GM21825 (cell line): ENCODE results near the gene P3H2.

Source experiments
- ATAC-seq: cut with Tn5 transposase; IDR thresholded peaks from one replicate; pipeline ENCODE4 v1.9.1; 2021; ENCODE audit warnings: mild to moderate bottlenecking, moderate library complexity; ENCODE audit not compliant: unreplicated experiment

Gene P3H2

GRCh38 chr3:190018460-190018859 lies 102.2 kb downstream of the P3H2 start:
- ATAC-seq, result no peak

- no peak for ATAC-seq
Observed at GRCh38 chr3:190017521-190018288, 103.0 kb downstream of the P3H2 start.

GRCh38 chr3:190016966-190017365 lies 103.7 kb downstream of the P3H2 start:
- no peak for ATAC-seq

- no peak for ATAC-seq
Observed at GRCh38 chr3:190014940-190015339, 105.8 kb downstream of the P3H2 start.

- no peak for ATAC-seq
Observed at GRCh38 chr3:190013943-190014924, 106.5 kb downstream of the P3H2 start.

GRCh38 chr3:190012784-190013183 lies 107.9 kb downstream of the P3H2 start:
- no peak for ATAC-seq

DNA sequence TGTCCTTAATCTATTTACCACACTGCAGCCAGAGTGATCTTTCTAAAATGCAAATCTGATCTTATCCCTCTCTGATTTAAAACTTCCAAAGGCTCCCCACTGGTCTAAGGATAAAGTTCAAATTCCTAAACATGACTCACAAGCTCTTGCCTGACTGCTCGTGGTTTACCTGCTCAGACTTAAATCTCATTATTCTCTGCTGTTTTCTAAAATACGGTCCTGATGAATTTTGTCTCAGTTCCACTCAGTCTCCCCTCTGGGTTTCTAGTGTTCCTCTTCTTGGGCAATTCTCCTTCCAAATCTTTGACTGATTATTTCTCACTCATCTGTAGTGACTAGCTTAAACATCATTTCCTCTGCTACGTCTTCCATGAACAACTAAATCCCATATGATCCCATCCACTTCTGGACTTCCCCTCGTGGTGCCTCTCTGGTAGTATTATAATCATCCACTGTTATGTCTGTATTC lies 108.3 kb downstream of the P3H2 start:
- ATAC-seq, result no peak

DNA sequence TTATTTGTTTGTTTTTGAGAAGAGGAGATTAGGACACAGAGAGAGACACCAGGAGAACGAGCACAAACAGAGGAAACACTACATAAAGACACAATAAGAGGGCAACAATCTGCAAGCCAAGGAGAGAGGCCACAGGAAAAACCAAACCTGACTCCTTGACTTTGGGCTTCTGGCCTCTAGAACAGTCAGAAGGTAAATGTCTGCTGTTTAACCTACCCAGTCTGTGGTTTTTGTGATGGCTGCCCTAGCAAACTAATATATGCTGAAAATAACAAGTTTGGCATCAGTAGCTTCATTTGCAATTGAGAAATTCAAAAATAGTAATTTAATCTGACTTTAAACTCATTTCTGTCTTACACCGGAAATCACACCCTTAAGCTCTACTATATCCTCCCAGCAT lies 110.2 kb downstream of the P3H2 start:
- ATAC-seq, result no peak

DNA sequence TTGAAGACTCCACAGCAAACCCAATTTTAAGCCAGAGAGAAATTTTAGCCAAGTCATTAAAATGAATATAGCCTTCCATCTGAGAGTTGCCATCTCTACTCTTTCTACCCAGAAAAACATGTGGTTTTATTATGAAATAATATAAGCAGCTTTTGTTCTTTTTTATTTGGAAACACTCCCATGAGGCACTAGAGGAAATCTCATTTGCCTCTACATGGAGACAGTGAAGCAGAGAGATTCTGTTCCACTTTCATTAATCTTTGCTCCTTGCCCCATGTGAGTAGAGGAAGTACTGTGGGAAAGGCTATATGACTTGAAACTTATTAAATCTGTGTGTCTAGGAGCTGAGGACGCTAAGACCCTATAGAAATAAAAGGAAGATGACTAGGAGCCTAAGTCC lies 111.1 kb downstream of the P3H2 start:
- no peak for ATAC-seq

GRCh38 chr3:190008432-190008831 lies 112.3 kb downstream of the P3H2 start:
- ATAC-seq, result no peak

DNA sequence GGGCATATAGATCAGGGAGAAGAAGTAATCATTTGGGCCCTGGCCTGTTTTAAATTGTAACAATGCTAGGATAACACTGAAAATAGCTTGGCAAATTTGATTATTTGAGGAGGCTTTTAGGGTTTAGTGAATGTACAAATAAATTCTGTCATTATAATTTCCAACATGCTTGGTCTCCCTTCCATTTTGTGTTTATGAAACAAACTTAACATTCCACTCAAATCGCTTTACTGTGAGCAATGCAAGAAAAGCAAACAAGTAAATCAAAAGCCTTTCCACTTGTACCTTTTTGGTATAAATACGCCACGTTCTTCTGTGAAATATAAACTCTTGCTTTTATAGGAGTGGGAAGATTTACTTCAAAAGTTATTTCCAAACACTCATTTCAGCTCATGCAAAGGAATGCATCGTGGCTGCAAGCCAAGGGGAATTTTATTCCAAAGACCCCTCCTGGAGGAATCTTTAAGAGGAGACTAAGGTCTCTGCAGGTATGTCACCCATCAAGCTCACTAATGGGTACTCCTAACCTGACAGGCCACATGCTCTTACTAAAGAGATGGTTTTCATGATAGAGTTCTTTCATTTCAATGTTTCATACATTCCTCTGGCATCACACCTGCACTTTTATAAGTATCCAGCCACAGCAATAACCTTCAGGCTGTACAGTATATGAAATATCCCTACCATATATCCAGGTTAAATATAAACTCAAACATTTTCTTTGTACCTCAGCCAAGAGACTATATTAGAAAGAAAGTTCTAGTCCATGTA lies 115.2 kb downstream of the P3H2 start:
- ATAC-seq, result no peak

DNA sequence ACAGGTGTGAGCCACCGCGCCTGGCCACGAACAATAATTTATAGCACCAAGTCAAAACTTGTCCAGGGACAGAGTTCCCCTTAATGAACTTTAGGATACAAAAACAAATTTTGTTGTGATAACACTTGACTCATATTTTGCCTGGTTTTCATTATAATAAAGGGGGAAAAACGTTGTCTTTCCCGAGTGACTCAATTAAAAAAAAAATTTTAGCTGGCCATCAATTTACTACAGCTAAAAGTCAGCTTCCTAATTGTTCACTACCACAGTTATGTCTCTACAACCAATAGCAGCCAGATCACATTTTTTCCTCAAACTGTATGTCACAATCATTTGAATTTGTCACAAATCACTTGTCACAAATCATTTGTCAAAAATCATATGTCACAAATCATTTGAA lies 116.0 kb downstream of the P3H2 start:
- no peak for ATAC-seq

GRCh38 chr3:190003681-190004123 lies 117.0 kb downstream of the P3H2 start:
- ATAC-seq, result no peak

- no peak for ATAC-seq
Observed at GRCh38 chr3:190003068-190003467, 117.6 kb downstream of the P3H2 start.

DNA sequence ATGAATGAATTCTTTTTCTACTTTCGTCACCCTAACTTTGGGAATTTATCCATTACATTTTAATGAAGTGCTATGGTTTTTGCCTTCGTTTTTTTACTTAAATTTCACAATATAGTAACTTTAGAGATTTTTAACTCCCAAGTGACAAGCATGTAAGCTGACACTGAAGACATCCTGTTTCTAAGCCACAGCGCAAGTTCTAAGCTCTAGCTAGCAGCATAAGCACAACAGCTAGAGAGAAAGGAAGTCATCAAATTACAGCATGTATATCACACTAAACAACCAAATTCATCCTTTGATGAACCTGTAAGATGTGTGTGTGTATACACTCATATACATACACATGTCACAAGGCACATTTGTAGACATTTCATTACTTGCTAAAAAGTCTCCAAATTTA lies 119.3 kb downstream of the P3H2 start:
- ATAC-seq, result no peak

DNA sequence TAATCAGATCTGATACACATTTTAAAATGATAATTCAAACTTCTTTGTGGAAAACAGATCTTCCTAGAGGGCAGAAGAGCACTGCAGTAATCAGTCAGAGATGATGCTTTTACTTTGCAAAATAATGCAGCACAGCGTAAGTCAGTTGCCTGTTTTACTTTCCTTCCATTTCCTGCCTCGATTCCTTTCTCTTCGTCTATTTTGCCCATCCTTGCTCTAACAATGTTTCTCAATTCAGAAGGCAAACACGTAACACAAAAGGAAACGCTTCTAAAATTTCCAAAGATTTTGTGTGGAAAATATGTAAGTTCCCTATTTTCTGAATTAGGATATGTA lies 119.9 kb downstream of the P3H2 start:
- no peak for ATAC-seq

GRCh38 chr3:190000187-190000860 lies 120.4 kb downstream of the P3H2 start:
- no peak for ATAC-seq

GRCh38 chr3:189999718-190000117 lies 121.0 kb downstream of the P3H2 start:
- no peak for ATAC-seq

GRCh38 chr3:189995129-189995528 lies 125.6 kb downstream of the P3H2 start:
- ATAC-seq, result no peak

GRCh38 chr3:189990826-189991225 lies 129.9 kb downstream of the P3H2 start:
- ATAC-seq, result no peak

GRCh38 chr3:189988854-189989253 lies 131.8 kb downstream of the P3H2 start:
- no peak for ATAC-seq
